ENCODE measurements around the gene BLVRB.

DNA sequence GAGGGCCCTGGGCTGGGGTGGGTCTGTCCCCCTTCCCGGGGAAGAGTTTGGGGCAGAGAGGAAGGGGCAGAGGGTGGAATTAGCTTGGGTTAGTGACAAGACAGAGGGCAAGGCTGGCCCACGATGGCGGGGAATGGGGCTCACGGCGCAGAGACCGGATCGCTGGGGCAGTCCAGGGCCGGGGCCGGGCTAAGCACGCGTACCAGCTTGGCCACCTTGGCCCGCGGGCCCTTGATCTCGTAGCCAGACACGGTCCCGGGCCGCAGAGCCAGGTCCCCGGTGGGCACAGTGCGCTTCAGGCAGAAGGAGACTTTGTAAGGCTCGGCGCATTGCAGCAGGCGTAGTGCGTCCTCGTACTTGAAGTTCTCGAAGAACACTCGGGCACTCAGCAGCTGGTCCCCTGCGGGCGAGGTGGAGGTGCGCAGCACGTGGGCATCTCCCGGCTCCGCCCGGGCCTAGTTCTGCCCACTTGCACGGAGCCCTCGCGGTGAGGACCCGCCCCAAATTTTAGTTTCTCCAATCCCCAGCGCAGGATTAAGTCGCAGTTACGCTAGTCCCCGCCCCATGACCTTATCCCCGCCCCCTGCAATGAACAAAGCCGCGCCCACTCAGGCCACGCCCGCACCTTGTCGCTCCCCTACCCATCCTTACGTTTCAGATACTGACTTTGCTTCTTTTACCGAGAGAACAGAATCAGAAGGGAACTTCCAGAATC is 67.0 kb downstream of the BLVRB start:
- TF ChIP-seq PBX3 (IDR thresholded peaks at IDR 0.05) = no peak
- TF ChIP-seq, protein P1, sequence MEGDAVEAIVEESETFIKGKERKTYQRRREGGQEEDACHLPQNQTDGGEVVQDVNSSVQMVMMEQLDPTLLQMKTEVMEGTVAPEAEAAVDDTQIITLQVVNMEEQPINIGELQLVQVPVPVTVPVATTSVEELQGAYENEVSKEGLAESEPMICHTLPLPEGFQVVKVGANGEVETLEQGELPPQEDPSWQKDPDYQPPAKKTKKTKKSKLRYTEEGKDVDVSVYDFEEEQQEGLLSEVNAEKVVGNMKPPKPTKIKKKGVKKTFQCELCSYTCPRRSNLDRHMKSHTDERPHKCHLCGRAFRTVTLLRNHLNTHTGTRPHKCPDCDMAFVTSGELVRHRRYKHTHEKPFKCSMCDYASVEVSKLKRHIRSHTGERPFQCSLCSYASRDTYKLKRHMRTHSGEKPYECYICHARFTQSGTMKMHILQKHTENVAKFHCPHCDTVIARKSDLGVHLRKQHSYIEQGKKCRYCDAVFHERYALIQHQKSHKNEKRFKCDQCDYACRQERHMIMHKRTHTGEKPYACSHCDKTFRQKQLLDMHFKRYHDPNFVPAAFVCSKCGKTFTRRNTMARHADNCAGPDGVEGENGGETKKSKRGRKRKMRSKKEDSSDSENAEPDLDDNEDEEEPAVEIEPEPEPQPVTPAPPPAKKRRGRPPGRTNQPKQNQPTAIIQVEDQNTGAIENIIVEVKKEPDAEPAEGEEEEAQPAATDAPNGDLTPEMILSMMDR (IDR thresholded peaks at IDR 0.05) = no peak

Data from SK-N-SH (cell line).